AG10803 (cell line): ENCODE data around the gene EXOC3L2.

Experiments
- DNase-seq: peaks from one replicate; pipeline ENCODE4 v3.0.0; 2010; ENCODE audit warnings: low read depth
- H3K4me3 ChIP-seq: 2 replicates; pipeline ENCODE4 v1.5.1; 2011; ENCODE audit warnings: mild to moderate bottlenecking, low read length, control low read depth
- CTCF ChIP-seq: conservative IDR thresholded peaks from 2 replicates; pipeline ENCODE4 v1.5.1; 2011; ENCODE audit warnings: mild to moderate bottlenecking, low read length, control low read depth, inconsistent platforms

EXOC3L2 gene

GRCh38 chr19:45216667-45217066 is 28.5 kb downstream of the EXOC3L2 start:
- no peak for TF ChIP-seq CTCF
- no peak overlapping the region for H3K4me3 ChIP-seq
- no peak for DNase-seq

DNA sequence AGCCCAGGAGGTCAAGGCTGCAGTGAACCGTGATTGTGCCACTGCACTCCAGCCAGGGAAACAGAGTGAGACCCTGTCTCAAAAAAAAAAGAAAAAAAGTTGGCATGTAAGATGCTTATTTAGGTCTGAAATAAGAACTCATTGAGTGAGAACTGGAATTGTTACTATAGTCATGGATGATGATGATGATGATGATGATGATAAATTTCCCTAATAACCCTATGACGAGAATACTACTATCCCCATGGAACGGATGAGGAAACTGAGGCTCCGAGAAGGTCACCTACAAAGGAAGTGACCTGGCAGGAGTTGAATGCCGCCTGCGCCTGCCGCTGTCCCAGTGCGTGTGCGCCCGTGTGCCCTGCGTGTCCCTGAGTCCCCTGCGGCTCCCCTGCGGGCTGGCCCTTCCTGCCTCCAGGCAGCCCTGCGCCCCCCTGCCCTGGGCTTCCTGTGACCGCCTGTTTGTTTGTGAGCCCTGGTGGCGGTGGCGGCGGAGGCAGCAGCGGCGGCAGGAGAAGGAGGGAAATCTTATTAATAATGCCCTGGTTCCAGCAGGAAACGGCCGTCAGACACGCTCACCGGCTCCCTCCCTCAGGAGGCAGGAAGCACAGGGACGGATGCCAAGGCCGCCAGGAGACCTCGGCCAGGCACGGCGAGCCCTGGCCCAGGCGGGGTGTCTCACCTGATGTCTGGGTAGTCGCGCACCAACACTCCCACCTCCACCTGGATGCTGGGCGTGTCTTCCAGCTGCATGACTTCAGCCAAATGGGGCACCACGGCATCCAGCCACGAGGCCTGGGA is 29.6 kb downstream of the EXOC3L2 start:
- DNase-seq = no peak
- H3K4me3 ChIP-seq = no peak overlapping the region
- no peak for TF ChIP-seq CTCF

- no peak overlapping the region for H3K4me3 ChIP-seq
- no peak for TF ChIP-seq CTCF
- DNase-seq = no peak
These were observed 32.2 kb downstream of the EXOC3L2 start for GRCh38 chr19:45213031-45213430.

DNA sequence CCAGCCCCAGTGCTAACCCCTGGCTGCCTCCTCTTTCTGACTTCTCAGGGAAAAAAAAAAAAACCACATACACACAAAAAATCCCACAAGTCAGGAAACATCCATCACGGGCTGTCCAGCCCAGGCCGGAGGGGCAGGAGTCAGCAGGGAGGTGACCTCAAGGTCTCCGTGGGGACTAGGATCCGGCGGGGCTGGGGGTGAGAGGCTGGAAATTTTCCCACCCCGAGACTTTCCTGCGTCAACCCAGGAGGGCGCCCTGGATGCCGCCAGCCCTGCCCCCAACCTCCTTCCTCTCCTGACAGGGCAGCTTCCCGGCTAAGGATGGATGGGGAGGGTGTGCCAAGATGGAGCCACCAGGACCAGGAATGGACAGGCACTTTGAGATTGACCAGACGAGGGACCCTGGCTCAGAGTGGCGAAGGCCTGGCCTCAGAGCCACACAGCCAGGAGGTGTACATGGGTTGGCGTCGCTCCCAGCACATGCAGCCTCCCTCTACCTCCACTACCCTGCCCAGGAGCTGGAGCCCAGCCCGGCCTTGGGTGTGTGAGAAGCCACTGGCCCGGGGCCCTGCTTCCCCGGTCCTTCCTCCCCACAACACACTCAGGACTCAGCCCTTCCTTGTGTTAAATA is 33.3 kb downstream of the EXOC3L2 start:
- no peak for TF ChIP-seq CTCF
- no peak for DNase-seq
- no peak overlapping the region for H3K4me3 ChIP-seq

DNA sequence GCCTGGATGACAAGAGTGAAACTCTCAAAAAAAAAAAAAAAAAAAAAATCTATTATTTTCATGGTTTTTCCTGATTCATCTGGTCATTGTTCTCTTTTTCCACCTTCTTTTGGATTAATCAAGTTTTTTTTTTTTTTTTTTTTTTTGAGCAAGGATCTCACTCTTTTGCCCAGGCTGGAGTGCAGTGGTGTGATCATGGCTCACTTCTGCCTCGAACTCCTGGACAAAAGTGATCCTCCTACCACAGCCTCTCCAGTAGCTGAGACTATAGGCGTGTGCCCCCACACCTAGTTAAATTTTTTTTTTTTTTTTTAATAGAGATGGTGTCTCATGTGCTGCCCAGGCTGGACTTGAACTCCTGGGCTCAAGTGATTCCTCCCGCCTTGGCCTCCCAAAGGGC is 38.9 kb downstream of the EXOC3L2 start:
- H3K4me3 ChIP-seq = no peak overlapping the region
- no peak for DNase-seq
- no peak for TF ChIP-seq CTCF

DNA sequence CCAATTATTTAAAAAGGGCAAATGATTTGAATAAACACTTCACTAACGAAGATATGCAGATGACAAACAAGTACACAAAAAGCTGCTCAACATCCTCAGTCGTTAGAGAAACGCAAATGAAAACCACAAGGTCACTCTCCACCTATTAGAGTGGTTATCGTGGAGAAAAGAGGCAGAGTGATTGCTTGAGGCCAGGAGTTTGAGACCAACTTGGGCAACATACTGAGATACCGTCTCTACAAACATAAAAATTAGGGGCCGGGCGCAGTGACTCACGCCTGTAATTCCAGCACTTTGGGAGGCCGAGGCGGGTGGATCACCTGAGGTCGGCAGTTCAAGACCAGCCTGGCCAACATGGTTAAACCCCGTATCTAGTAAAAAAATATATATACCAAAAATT is 39.4 kb downstream of the EXOC3L2 start:
- DNase-seq = no peak
- no peak overlapping the region for H3K4me3 ChIP-seq
- no peak for TF ChIP-seq CTCF

- DNase-seq = no peak
- no peak for TF ChIP-seq CTCF
- no peak overlapping the region for H3K4me3 ChIP-seq
These were observed 42.6 kb downstream of the EXOC3L2 start for GRCh38 chr19:45202637-45203036.
